Measurements from ENCODE around the gene STAM. TPM values are rescaled to one million over a fixed set of nuclear protein-coding genes. Genes with fewer than 3 reads are reported as not detected.
A peak's percentile ranks its signal among the peaks of the same experiment; 100 is the strongest.

The STAM gene
- total and polyA plus RNA-seq, 9 of the 15 experiments (the other 6 are each of a cell fraction or from before 2014, with no cell fraction given) = 13.8 to 33.5 (median 26.4) TPM

GRCh38 chr10:17622061-17622460 is 21.9 kb upstream of the STAM start:
- Histone ChIP-seq H3K9me3 (replicated peaks; ENCODE audit: control insufficient read depth, insufficient read depth, low read depth, low read length) (no peaks in the 10 kb centered on the region), H3K79me2 (ENCODE audit: control insufficient read depth, insufficient read depth, low read length) (no peaks in the 10 kb centered on the region), H2AFZ (ENCODE audit: low read depth, low read length) (no peak overlapping the region), H3K9me1 (ENCODE audit: control insufficient read depth, insufficient read depth, low read length) (no peaks in the 10 kb centered on the region), H3K4me3 (no peak overlapping the region), H3K4me2 (ENCODE audit: insufficient read depth, low read length) (no peak overlapping the region), H3K27me3 (ENCODE audit: control insufficient read depth in 2 of 2, insufficient read depth in 2 of 2, low read length in 2 of 2) (no peaks in the 10 kb centered on the region), H3K9ac (ENCODE audit: insufficient read depth in 1 of 2, low read depth in 2 of 2, low read length in 2 of 2) (no peak overlapping the region), H3K4me1 (replicated peaks in 1 of 2; ENCODE audit: control insufficient read depth in 2 of 2, insufficient read depth in 2 of 2, low read length in 2 of 2) (peaks cover 4 to 7% of the 10 kb centered on the region in 2 experiments; a peak in 4 of 5 replicates), H3K36me3 (ENCODE audit: control insufficient read depth, insufficient read depth, low read length) (no peaks in the 10 kb centered on the region), H4K20me1 (replicated peaks; ENCODE audit: control insufficient read depth, insufficient read depth, low read length) (no peaks in the 10 kb centered on the region), H3K27ac (ENCODE audit: extremely low read depth, low read depth, low read length) (no peak overlapping the region)
- no peak for ATAC-seq
- no TSS peak for BruUV-seq (replicated peaks)
- CTCF ChIA-PET (ENCODE audit: low intra/inter-chr PET ratio) = no interaction called here
- TF ChIP-seq EGR1 (conservative IDR thresholded peaks at IDR 0.05) (0 out of 2 replicates have a peak, but pooled peaks have one; percentile 6), XRCC3 (IDR thresholded peaks at IDR 0.05) (no peak)
- in situ Hi-C loops (cut with MboI) = loop anchor here (25.0 kb wide), 1 partner anchor 490 kb away; no protein-coding TSS in a partner anchor
- POLR2A ChIA-PET = interaction anchor here (0.7 to 1.5 kb wide), 2 partner anchors 11 to 476 kb away, joined by 3 to 4 read pairs; no protein-coding TSS in a partner anchor
- no peak for DNase-seq (ENCODE audit: extremely low read depth in 1 of 4, low spot score in 3 of 4)
- intact Hi-C loops (cut with micrococcal nuclease) = no loop called here
- WGBS (ENCODE audit: insufficient coverage, low coverage, missing lambda C conversion rate) = 50% methylated on average over 8 of the region's 8 CpGs
- FAIRE-seq = no peak

GRCh38 chr10:17624996-17625395 is 19.0 kb upstream of the STAM start:
- no peak overlapping the region for H3K9ac ChIP-seq (ENCODE audit: insufficient read depth in 1 of 2, low read depth in 2 of 2, low read length in 2 of 2)
- 22% methylated on average over 3 of the region's 3 CpGs for WGBS (ENCODE audit: insufficient coverage, low coverage, missing lambda C conversion rate)
- no peak overlapping the region for H2AFZ ChIP-seq (ENCODE audit: low read depth, low read length)
- H3K36me3 ChIP-seq (ENCODE audit: control insufficient read depth, insufficient read depth, low read length) = no peaks in the 10 kb centered on the region
- ATAC-seq (no peak), DNase-seq (ENCODE audit: extremely low read depth in 1 of 4, low spot score in 3 of 4) (no peak), FAIRE-seq (no peak)
- no TSS peak for BruUV-seq (replicated peaks)
- CTCF ChIA-PET (ENCODE audit: low intra/inter-chr PET ratio) = no interaction called here
- H3K79me2 ChIP-seq (ENCODE audit: control insufficient read depth, insufficient read depth, low read length) = no peaks in the 10 kb centered on the region
- POLR2A ChIA-PET = no interaction called here
- H3K4me2 ChIP-seq (ENCODE audit: insufficient read depth, low read length) = no peak overlapping the region
- no peaks in the 10 kb centered on the region for H3K4me1 ChIP-seq (replicated peaks in 1 of 2; ENCODE audit: control insufficient read depth in 2 of 2, insufficient read depth in 2 of 2, low read length in 2 of 2)
- no peaks in the 10 kb centered on the region for H3K9me3 ChIP-seq (replicated peaks; ENCODE audit: control insufficient read depth, insufficient read depth, low read depth, low read length)
- no peak overlapping the region for H3K4me3 ChIP-seq
- no peak overlapping the region for H3K27ac ChIP-seq (ENCODE audit: extremely low read depth, low read depth, low read length)
- no peaks in the 10 kb centered on the region for H3K9me1 ChIP-seq (ENCODE audit: control insufficient read depth, insufficient read depth, low read length)
- H3K27me3 ChIP-seq (ENCODE audit: control insufficient read depth in 2 of 2, insufficient read depth in 2 of 2, low read length in 2 of 2) = no peaks in the 10 kb centered on the region
- no peaks in the 10 kb centered on the region for H4K20me1 ChIP-seq (replicated peaks; ENCODE audit: control insufficient read depth, insufficient read depth, low read length)
- in situ Hi-C loops (cut with MboI) (loop anchor here (25.0 kb wide), 1 partner anchor 487 kb away; no protein-coding TSS in a partner anchor), intact Hi-C loops (cut with micrococcal nuclease) (no loop called here)
- TF ChIP-seq SPI1 (IDR thresholded peaks at IDR 0.05; ENCODE audit: borderline replicate concordance, low read depth, low read length) (no peak), CBFA2T2 (conservative IDR thresholded peaks at IDR 0.05) (no peak), TBL1XR1 (IDR thresholded peaks at IDR 0.05; ENCODE audit: low read length in 2 of 2) (no peak), ZNF431 (CRISPR knock-in tag; IDR thresholded peaks at IDR 0.05) (no peak), MBD1 (CRISPR knock-in tag; IDR thresholded peaks at IDR 0.05) (no peak), STAT5B (CRISPR knock-in tag; IDR thresholded peaks at IDR 0.05) (no peak), RHOXF2B (CRISPR knock-in tag; conservative IDR thresholded peaks at IDR 0.05) (no peak), SUPT5H (IDR thresholded peaks at IDR 0.05) (no peak), ZNF740 (CRISPR knock-in tag; IDR thresholded peaks at IDR 0.05) (no peak), ZNF740 (tag; IDR thresholded peaks at IDR 0.05) (no peak), ZNF347 (CRISPR knock-in tag; IDR thresholded peaks at IDR 0.05; ENCODE audit: low read depth) (no peak), MCM2 (IDR thresholded peaks at IDR 0.05; ENCODE audit: low read depth) (no peak), ZNF785 (CRISPR knock-in tag; IDR thresholded peaks at IDR 0.05) (no peak), SRF (CRISPR knock-in tag; IDR thresholded peaks at IDR 0.05) (no peak), FIP1L1 (IDR thresholded peaks at IDR 0.05; ENCODE audit: low read depth, low read length, poor library complexity, severe bottlenecking) (no peak)
